Adipocyte (in vitro differentiated cells): ENCODE data around the gene DMD.

Source experiments
- DNase-seq: peaks from one replicate; pipeline ENCODE4 v3.0.0-alpha.2; 2015; ENCODE audit warnings: low read depth
- H3K27me3 ChIP-seq: replicated peaks from 2 replicates; pipeline ENCODE4 v1.7.0; 2013; ENCODE audit warnings: mild to moderate bottlenecking, low read length, moderate library complexity; ENCODE audit not compliant: control insufficient read depth, insufficient read depth
- H3K36me3 ChIP-seq: 2 replicates; pipeline ENCODE4 v1.7.0; 2013; ENCODE audit warnings: low read length, mild to moderate bottlenecking, moderate library complexity; ENCODE audit not compliant: control insufficient read depth, insufficient read depth, severe bottlenecking
- H3K4me1 ChIP-seq: 2 replicates; pipeline ENCODE4 v1.7.0; 2013; ENCODE audit warnings: mild to moderate bottlenecking, low read length, moderate library complexity; ENCODE audit not compliant: control insufficient read depth, insufficient read depth
- H3K4me3 ChIP-seq: 2 replicates; pipeline ENCODE4 v1.7.0; 2013; ENCODE audit warnings: mild to moderate bottlenecking, low read length, moderate library complexity
- H3K9ac ChIP-seq: 2 replicates; pipeline ENCODE4 v1.7.0; 2013; ENCODE audit warnings: mild to moderate bottlenecking, low read length, moderate library complexity
- H3K9me3 ChIP-seq: 2 replicates; pipeline ENCODE4 v1.7.0; 2013; ENCODE audit warnings: mild to moderate bottlenecking, low read length, moderate library complexity; ENCODE audit not compliant: control insufficient read depth

Gene DMD

DNA sequence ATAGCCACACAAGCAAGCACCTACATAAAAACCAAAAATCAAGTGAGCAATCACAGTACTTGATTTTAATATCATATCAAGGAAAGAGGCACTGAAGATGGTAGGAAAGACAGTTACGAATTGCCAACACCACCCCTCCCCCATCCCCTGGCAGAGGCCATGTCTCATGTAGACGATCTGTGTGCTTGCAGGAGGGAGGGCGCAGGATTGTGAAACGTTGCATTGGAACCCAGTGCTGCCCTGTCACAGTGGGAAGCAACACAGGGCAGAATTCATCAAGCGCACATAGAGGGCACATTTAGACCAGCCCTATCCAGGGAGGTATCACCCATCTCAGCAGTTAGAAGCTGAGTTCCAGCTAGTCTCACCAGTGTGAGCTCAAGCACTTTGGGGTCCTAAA lies 359.8 kb downstream of the DMD start:
- H3K9me3 ChIP-seq, result no peaks in the 10 kb centered on the region
- H3K27me3 ChIP-seq, result no peaks in the 10 kb centered on the region
- H3K36me3 ChIP-seq, result no peaks in the 10 kb centered on the region
- H3K9ac ChIP-seq, result no peak overlapping the region
- no peak overlapping the region for H3K4me3 ChIP-seq
- no peak for DNase-seq
- no peaks in the 10 kb centered on the region for H3K4me1 ChIP-seq

DNA sequence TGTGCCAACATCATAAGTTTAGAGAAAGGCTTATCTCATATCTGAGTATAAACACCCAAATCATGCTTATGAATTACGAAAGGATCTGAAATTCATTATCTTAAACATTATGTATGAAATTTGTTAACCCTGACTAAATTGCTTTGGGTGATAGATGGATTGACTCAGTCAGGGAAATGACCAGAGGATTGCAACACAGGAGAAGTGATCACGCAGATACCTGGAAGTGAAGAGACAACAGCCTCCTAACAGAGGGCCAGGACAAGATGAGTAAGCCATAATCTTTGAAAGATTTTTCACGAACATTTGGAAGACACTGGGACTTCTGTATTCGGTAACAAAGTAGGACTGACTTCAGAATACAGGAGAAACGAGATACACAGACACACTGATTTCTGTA lies 363.4 kb downstream of the DMD start:
- Histone ChIP-seq H3K9ac (no peak overlapping the region), H3K9me3 (no peaks in the 10 kb centered on the region), H3K4me1 (no peaks in the 10 kb centered on the region), H3K36me3 (no peaks in the 10 kb centered on the region), H3K27me3 (no peaks in the 10 kb centered on the region), H3K4me3 (no peak overlapping the region)
- no peak for DNase-seq

DNA sequence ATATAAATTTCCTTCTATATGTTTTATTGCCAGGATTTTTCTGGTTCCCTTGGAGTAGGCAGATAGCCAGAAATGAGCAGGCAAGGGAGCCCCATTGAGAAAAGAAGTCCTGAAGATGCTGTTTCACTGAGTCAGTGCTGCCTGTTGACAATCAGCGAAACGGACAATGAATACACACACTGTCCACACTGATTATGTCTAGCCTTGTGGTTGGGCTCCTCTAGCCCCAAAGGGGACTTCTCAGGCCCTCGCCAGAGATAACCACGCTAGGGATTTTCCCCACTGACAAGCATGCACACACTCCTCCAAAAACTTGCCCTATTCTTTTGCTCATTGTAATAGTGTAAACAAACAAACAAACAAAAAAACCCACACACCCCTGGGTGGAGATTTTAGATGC lies 369.3 kb downstream of the DMD start:
- H3K9me3 ChIP-seq, result no peaks in the 10 kb centered on the region
- H3K27me3 ChIP-seq, result no peaks in the 10 kb centered on the region
- DNase-seq, result no peak
- no peaks in the 10 kb centered on the region for H3K4me1 ChIP-seq
- H3K36me3 ChIP-seq, result no peaks in the 10 kb centered on the region
- H3K9ac ChIP-seq, result no peak overlapping the region
- no peak overlapping the region for H3K4me3 ChIP-seq

DNA sequence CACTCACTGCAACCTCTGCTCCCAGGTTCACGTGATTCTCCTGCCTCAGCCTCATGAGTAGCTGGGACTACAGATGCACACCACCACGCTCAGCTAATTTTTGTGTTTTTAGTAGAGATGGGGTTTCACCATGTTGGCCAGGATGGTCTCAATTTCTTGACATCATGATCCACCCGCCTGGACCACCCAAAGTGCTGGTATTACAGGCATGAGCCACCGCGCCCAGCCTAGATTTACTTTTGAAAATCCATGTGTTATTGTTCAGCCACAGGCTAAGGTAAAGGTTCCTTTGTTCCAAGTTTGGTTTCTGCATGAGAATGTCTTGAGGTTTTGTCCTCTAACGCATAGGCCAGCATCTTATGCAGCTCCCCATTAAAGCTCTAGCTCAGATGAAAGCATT lies 371.6 kb downstream of the DMD start:
- H3K27me3 ChIP-seq, result no peaks in the 10 kb centered on the region
- no peak for DNase-seq
- no peaks in the 10 kb centered on the region for H3K36me3 ChIP-seq
- no peak overlapping the region for H3K4me3 ChIP-seq
- H3K9ac ChIP-seq, result no peak overlapping the region
- no peaks in the 10 kb centered on the region for H3K9me3 ChIP-seq
- no peaks in the 10 kb centered on the region for H3K4me1 ChIP-seq

DNA sequence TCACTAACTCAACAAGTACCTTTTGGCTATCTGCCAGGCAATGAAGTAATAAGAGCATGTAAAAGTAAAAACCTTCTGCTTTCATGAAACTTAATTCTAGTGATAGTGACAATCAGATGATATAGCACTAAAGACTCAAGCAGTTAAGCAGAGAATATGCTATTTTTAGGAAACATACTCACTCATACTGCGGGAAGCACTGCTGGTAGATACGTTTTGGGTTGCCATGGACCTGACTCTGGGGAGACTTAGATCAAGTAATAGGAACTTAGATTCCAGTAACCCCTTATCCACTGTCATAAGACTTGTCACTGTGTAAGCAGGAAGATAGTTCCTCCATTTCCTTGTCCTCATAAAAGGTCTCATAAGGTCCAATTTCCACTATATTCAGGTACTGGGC lies 386.3 kb downstream of the DMD start:
- H3K9ac ChIP-seq, result no peak overlapping the region
- no peaks in the 10 kb centered on the region for H3K36me3 ChIP-seq
- H3K27me3 ChIP-seq, result no peaks in the 10 kb centered on the region
- no peaks in the 10 kb centered on the region for H3K9me3 ChIP-seq
- no peak overlapping the region for H3K4me3 ChIP-seq
- no peaks in the 10 kb centered on the region for H3K4me1 ChIP-seq
- no peak for DNase-seq

DNA sequence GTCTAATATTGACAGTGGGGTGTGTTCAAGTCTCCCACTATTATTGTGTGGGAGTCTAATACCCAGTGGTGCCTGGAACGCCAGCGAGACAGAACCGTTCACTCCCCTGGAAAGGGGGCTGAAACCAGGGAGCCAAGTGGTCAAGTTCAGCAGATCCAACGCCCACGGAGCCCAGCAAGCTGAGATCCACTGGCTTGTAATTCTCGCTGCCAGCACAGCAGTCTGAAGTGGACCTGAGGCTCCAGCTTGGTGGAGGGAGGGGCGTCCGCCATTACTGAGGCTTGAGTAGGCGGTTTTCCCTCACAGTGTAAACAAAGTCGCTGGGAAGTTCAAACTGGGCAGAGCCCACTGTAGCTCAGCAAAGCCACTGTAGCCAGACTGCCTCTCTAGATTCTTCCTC lies 407.3 kb downstream of the DMD start:
- peaks cover 12% of the 10 kb centered on the region for H3K36me3 ChIP-seq
- H3K4me1 ChIP-seq, result no peaks in the 10 kb centered on the region
- no peaks in the 10 kb centered on the region for H3K9me3 ChIP-seq
- H3K9ac ChIP-seq, result no peak overlapping the region
- H3K27me3 ChIP-seq, result no peaks in the 10 kb centered on the region
- DNase-seq, result no peak
- H3K4me3 ChIP-seq, result no peak overlapping the region

DNA sequence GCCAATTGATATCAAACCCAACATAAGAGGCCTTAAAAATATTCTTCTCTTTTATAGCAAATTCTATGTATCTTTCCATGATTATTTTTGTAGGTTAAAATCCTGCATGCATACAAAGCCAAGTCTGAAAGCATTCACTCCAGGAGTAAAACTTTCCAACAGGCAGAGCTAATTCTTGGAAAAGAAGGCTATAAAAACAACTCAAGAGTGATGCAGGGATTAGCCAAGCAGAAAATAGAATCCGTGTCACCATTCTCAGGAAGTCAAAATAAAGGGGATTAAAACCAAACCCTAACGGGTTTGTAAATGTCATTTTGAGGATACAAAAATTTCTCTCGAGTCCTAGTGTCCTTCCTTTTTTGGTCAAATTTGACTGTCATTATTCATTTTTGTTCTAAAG lies 412.4 kb downstream of the DMD start:
- no peaks in the 10 kb centered on the region for H3K36me3 ChIP-seq
- no peak for DNase-seq
- H3K9ac ChIP-seq, result no peak overlapping the region
- no peaks in the 10 kb centered on the region for H3K9me3 ChIP-seq
- no peak overlapping the region for H3K4me3 ChIP-seq
- no peaks in the 10 kb centered on the region for H3K27me3 ChIP-seq
- no peaks in the 10 kb centered on the region for H3K4me1 ChIP-seq

DNA sequence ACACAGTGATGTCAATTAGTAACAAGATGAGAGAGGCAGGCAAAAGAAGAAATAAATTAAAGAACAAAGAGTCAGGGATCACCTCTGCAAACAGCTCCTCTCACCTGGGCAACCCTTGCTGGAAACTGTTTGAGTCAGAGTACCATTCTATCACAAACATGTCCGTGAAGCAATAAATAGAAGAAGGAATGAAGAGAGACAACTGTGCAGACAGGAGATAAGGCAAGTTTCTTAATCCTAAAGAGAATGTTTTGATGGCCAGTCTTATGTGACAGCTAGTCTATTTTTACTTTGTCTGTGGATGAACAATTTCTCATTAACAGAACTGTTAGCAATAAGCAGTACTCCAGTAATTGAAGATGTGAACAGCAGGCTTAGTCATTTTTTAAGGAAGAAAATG lies 422.4 kb downstream of the DMD start:
- H3K27me3 ChIP-seq, result no peaks in the 10 kb centered on the region
- no peak for DNase-seq
- no peaks in the 10 kb centered on the region for H3K9me3 ChIP-seq
- H3K9ac ChIP-seq, result no peak overlapping the region
- H3K4me1 ChIP-seq, result no peaks in the 10 kb centered on the region
- no peak overlapping the region for H3K4me3 ChIP-seq
- no peaks in the 10 kb centered on the region for H3K36me3 ChIP-seq

DNA sequence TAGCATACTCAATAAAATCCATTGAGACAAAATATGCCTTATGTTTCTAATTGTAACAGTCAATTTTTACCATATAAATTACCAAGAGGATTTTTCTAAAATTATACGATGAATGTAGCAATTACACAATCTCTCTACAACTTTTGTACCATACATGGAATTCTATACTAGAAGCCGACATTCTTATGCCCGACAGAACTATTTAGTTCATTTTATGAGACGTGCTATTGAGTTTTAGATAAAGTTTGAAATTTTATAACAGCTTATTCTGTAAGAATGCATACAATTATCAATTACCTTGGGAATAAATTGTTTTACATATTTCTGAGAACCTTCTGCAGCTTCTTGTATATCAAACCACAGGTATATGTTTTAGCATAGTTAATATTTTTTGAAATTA lies 431.2 kb downstream of the DMD start:
- Histone ChIP-seq H3K9ac (no peak overlapping the region), H3K9me3 (no peaks in the 10 kb centered on the region), H3K27me3 (no peaks in the 10 kb centered on the region), H3K4me1 (no peaks in the 10 kb centered on the region), H3K4me3 (no peak overlapping the region), H3K36me3 (no peaks in the 10 kb centered on the region)
- DNase-seq, result no peak

DNA sequence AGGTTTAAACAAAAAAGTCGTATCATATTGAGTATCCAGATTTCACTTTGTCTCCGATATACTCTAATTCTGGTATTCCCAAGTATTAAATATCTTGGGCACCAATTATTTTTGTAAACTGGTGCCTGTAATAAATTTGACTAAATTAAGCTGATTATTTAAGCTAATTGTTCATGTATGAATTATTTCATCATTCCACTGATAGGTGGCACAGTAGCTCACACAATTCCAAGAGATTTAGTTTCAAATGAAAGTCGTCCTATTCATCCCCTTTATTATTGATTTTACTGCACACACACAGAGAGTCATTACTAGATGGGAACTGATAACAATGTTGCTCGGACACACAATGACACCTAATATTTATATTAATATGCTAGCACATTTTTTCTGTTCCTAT lies 432.4 kb downstream of the DMD start:
- no peak overlapping the region for H3K9ac ChIP-seq
- no peaks in the 10 kb centered on the region for H3K27me3 ChIP-seq
- DNase-seq, result no peak
- no peaks in the 10 kb centered on the region for H3K9me3 ChIP-seq
- H3K4me3 ChIP-seq, result no peak overlapping the region
- H3K4me1 ChIP-seq, result no peaks in the 10 kb centered on the region
- H3K36me3 ChIP-seq, result no peaks in the 10 kb centered on the region

DNA sequence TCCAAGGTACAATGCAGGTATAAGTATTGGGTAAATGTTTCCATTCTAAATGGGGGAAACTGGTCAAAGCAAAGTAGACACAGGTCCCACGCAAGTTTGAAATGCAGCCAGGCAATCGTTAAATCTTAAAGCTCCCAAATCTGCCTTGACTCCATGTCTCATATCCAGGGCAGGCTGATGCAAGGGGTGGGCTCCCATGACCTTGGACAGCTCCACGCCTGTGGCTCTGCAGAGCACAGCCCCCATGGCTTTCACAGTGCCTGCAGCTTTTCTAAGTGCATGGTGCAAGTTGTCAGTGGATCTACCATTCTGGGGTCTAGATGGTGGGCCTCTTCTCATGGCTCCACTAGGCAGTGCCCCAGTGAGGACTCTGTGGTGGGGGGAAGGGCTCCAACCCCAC lies 436.4 kb downstream of the DMD start:
- H3K9me3 ChIP-seq, result no peaks in the 10 kb centered on the region
- no peak overlapping the region for H3K4me3 ChIP-seq
- H3K27me3 ChIP-seq, result no peaks in the 10 kb centered on the region
- no peak for DNase-seq
- no peak overlapping the region for H3K9ac ChIP-seq
- no peaks in the 10 kb centered on the region for H3K4me1 ChIP-seq
- no peaks in the 10 kb centered on the region for H3K36me3 ChIP-seq

DNA sequence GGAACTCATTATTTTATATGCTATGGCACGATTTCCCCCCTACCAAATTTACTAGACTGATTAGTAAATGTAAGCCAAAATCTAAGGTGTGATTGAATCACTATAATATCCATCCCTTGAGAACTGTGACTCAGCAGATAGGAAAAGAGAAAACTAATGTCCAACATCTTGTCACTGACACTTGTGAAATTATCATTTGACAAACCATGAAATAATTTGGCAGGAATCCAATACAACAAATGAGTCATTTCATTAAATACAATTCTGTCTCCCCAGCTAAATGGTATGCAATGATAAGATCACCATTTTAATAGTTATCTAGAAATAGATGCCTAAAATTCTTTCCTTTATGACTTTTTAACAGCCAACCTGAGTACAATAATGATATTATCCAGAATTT lies 462.3 kb downstream of the DMD start:
- no peaks in the 10 kb centered on the region for H3K27me3 ChIP-seq
- peaks cover 4% of the 10 kb centered on the region for H3K4me1 ChIP-seq
- H3K9me3 ChIP-seq, result no peaks in the 10 kb centered on the region
- no peak for DNase-seq
- H3K4me3 ChIP-seq, result no peak overlapping the region
- no peak overlapping the region for H3K9ac ChIP-seq
- H3K36me3 ChIP-seq, result no peaks in the 10 kb centered on the region
